A673 (cell line): ENCODE data around the gene ZNF182. TPM values are rescaled to one million over a fixed set of nuclear protein-coding genes. Genes with fewer than 3 reads are reported as not detected.

Source experiments
- total RNA-seq: library from RNA; stranded (reverse); gene quantifications from 2 replicates; pipeline ENCODE4 v1.2.3, GENCODE V29; 2021

The ZNF182 gene
- total RNA-seq, 1 experiment from 2014 or later = 6.5 TPM

Other genes with a start within 250 kb of the ZNF182 start
- 11.2 and 12.3 TPM in 2 replicates for gene ZNF81, start 167.1 kb downstream of the ZNF182 start, total RNA-seq
- not detected in 2 replicates for gene SPACA5, start 3.0 kb upstream of the ZNF182 start, total RNA-seq
- gene ZNF630, start 67.7 kb upstream of the ZNF182 start, total RNA-seq = 0.31 and 1.6 TPM in 2 replicates
- not detected in 2 replicates for gene SPACA5B, start 126.6 kb upstream of the ZNF182 start, total RNA-seq
- gene SSX5, start 192.8 kb upstream of the ZNF182 start, total RNA-seq = not detected in 2 replicates